ENCODE results near the gene PAK1.

- TF ChIP-seq, protein P1, sequence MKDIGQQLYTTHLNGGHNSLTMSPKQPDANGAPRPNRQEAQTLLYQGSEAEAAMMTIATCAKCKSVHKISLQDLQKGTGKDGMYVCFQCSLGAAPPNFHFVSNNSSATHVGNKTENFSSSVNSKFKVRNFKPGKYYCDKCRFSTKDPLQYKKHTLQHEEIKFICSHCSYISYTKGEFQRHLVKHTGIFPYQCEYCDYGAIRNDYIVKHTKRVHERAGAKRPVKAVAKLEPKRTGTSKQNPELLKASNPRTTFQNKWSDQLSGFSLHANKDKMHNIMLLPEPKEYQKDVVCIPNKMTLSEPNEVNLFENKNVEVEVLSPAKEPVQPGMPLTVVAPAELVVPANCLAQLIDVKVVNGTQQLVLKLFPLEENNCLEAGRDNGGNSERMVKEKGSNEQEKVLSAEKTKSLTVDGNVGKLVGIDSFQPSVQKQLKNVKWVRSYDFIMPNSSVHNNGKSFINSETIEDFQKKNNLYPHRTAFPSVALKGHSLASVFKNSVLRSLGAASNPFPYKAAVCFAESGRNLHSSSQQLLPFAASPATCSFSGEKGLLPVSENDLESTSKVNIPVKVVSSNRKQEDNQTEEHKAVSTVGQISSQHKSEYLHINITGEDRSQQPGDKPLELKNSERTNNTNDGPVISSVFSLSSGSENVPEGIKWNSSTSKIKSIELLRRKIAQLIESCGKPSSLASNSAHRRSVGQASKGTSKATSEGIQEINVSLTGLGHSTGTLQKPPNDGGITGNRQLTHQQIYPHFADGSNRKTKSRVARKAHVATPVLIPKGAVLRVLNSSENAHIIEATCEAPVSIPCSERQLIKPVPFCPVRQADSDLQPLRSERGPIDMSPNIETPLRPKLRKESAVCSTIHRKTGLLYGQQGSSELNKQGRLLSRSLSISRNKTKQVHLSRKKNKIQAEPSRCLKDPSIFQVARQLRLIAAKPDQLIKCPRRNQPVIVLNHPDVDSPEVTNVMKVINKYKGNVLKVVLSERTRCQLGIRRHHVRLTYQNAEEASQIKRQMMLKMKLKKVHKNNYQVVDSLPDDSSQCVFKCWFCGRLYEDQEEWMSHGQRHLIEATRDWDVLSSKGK (CRISPR knock-in tag; IDR thresholded peaks at IDR 0.05): no peak
- no peak for TF ChIP-seq REST (IDR thresholded peaks at IDR 0.05; ENCODE audit: borderline replicate concordance)
- no peak for TF ChIP-seq REST (CRISPR knock-in tag; IDR thresholded peaks at IDR 0.05; ENCODE audit: low read depth)
- TF ChIP-seq ZSCAN29 (IDR thresholded peaks at IDR 0.05): no peak
- TF ChIP-seq JUND (IDR thresholded peaks at IDR 0.05; ENCODE audit: borderline replicate concordance, low read depth, low read length): no peak
- TF ChIP-seq JUND (tag; IDR thresholded peaks at IDR 0.05; ENCODE audit: borderline replicate concordance, low read depth, low read length): no peak
- TF ChIP-seq CTCF (IDR thresholded peaks at IDR 0.05 in 2 of 3, conservative IDR thresholded peaks at IDR 0.05 in 1 of 3; ENCODE audit: insufficient read depth in 2 of 3, low read depth in 1 of 3, low read length in 3 of 3): no peak
- no peak for TF ChIP-seq GATAD2A (IDR thresholded peaks at IDR 0.05)
- TF ChIP-seq CREM (IDR thresholded peaks at IDR 0.05; ENCODE audit: low read depth): no peak
- TF ChIP-seq ZNF217 (CRISPR knock-in tag; IDR thresholded peaks at IDR 0.05): no peak
- no peak for TF ChIP-seq NFYB (IDR thresholded peaks at IDR 0.05; ENCODE audit: extremely low read depth, insufficient read length)
- TF ChIP-seq FOXM1 (IDR thresholded peaks at IDR 0.05; ENCODE audit: low read depth): no peak
- TF ChIP-seq FOXM1 (CRISPR knock-in tag; IDR thresholded peaks at IDR 0.05; ENCODE audit: low read depth): no peak
Measured at GRCh38 chr11:77301510-77301909, 172.4 kb downstream of the PAK1 start, which contains the start of gene GDPD4.
